Activated CD8-positive, alpha-beta memory T cell treated with anti-CD3 and anti-CD28 coated beads for 36 hours (primary cell): ENCODE results near the gene RPLP2. TPM values are rescaled to one million over a fixed set of nuclear protein-coding genes. Genes with fewer than 3 reads are reported as not detected.

Experiments
- CTCF ChIA-PET: fragments of 350-600 bp; sonication (Branson Sonifier 250); formaldehyde crosslinking; loops from one replicate; lab custom pipeline; 2021; ENCODE audit warnings: antibody characterized with exemption; lab: Charles Lee
- POLR2A ChIA-PET: fragments of 350-600 bp; sonication (Branson Sonifier 250); formaldehyde crosslinking; loops from one replicate; lab custom pipeline; 2021; ENCODE audit warnings: antibody characterized with exemption; lab: Charles Lee
- total RNA-seq, 2 experiments: library from RNA; stranded (reverse); gene quantifications; one replicate each; pipeline ENCODE4 v1.2.3, GENCODE V29; 2021

RPLP2 gene
- total RNA-seq, 2 experiments from 2014 or later, result 2,602 to 2,630 TPM

GRCh38 chr11:787084-787675 is 22.6 kb upstream of the RPLP2 start:
- ChIA-PET POLR2A (interaction anchor here (1.2 kb wide), 1 partner anchor 10 kb away, joined by 4 read pairs; the partner anchor contains the start of gene GATD1), CTCF (no interaction called here)

DNA sequence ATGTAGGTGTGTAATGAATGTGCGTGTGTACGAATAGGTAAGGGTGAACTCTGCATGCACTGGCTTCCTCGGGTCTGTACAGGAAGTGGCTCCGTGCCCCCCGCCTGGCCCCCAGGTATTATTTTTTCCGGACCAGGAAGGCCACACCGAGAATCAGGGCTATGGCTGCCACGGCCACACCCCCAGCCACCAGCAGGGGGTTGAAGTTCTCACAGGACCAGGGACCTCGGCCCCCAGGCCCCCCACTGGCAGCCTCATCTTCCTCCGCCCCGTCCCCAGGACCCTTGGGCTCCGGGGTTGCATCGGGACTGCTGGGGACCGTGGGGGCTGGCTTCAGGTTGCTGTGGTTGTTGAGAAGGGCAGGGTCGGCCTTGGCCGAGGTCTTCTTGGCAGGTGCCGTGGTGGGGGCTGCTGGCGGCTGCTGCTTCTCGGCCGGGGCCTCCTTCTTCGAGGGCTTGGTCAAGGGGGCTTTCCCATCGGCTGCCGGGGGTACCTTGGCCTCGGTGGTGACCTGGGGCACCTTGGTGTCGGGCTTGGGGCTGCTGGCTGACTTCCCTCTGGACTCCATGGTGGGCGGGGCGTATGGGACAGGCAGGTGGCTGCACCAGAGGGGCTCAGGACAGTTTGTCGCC is 21.6 kb upstream of the RPLP2 start:
- POLR2A ChIA-PET, result no interaction called here
- CTCF ChIA-PET, result interaction anchor here (1.1 kb wide), 1 partner anchor 10 kb away, joined by 3 read pairs; no protein-coding TSS in a partner anchor

DNA sequence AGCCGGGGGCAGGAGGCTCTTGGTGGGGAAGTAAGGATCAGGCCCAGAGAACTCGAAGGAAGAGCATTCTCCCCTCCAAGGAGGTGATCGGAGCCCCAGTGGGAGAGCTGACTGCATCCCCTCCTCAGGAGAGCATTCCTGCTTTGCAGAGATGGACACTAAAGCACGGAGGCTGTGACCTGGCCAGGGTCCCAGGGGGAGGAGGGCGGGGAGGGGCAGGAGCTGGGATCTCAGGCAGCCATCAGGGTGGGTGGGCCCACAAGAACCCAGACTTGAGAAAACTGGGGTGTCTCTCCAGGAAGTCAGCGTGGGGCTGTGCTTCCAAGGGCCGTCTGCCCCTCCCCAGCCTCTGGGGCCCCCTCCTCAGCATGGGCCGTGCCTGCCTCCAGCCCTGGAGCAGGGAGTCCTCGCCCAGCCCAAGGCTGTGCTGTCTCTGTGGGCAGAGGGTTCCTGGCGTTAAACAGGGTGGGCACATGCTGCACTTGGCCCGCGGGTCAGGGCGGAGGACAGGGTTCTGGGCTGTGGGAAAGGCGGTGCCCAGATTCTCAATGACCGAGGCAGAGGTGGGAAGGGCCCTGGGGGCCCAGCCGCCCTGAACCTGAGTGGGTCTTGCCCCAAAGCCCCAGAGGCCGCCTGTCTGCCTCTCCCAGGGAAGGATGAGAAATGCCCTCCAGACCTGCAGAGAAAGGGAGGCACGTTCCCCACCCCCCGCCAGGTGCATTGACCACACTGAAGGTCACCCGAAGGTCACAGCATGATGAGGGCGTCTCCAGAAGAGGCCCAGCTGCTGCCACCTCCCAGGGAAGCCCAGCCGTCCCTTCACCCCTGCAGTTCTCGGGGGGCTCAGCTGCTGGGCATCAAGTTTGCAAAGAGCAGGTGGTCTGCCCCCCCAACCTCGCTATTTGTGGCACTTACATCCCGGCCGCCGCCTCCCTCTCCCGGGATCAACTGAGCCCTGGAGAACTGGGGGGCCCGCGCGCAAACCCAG is 20.5 kb upstream of the RPLP2 start:
- POLR2A ChIA-PET, result interaction anchor here (1.0 kb wide), 2 partner anchors 12 to 14 kb away, joined by 3 to 4 read pairs; no protein-coding TSS in a partner anchor
- CTCF ChIA-PET, result interaction anchor here (0.6 to 1.1 kb wide), 2 partner anchors 11 to 14 kb away, joined by 3 read pairs; no protein-coding TSS in a partner anchor

DNA sequence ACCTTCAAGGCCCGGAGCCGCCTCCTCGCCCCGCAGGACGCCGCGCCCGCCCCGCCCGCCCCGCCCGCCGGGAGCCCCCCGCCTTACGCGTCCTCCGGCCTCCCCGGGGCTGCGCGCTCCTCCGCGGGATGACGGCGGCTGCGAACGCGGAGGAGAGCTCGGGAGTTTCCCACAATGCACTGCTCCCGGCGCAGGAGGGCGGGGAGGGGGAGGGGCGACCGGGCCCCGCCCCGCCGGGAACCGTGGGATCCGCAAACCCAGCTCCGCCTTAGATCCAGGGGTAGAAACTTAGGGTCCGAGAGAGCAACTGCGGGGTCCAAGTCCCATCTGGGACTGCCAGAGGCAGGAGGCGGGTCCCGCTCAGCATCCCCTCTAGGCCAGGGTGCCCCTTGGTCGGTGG is 19.8 kb upstream of the RPLP2 start, which contains the start of gene CEND1:
Gene CEND1, minus strand, starts transcription at position 148 of the 400 bp plus-strand sequence. CDS start 1,514 bp downstream, outside the sequence.
- ChIA-PET POLR2A (interaction anchor here (0.6 to 1.0 kb wide), 3 partner anchors 13 to 26 kb away, joined by 3 to 4 read pairs (median 3); no protein-coding TSS in a partner anchor), CTCF (no interaction called here)

- CTCF ChIA-PET, result interaction anchor here (1.2 kb wide), 1 partner anchor 9 kb away, joined by 3 read pairs; no protein-coding TSS in a partner anchor
- POLR2A ChIA-PET, result no interaction called here
Measured at GRCh38 chr11:790721-791564, 18.8 kb upstream of the RPLP2 start.

- ChIA-PET POLR2A (no interaction called here), CTCF (interaction anchor here (1.2 kb wide), 1 partner anchor 10 kb away, joined by 3 read pairs; no protein-coding TSS in a partner anchor)
Measured at GRCh38 chr11:791658-792534, 17.9 kb upstream of the RPLP2 start.

GRCh38 chr11:792535-792821 is 17.3 kb upstream of the RPLP2 start:
- ChIA-PET POLR2A (no interaction called here), CTCF (no interaction called here)

GRCh38 chr11:792873-793272 is 16.9 kb upstream of the RPLP2 start:
- POLR2A ChIA-PET, result interaction anchor here (0.8 kb wide), 1 partner anchor 16 kb away, joined by 3 read pairs; the partner anchor contains the start of gene RPLP2
- CTCF ChIA-PET, result no interaction called here

GRCh38 chr11:793556-793955 is 16.2 kb upstream of the RPLP2 start:
- ChIA-PET POLR2A (interaction anchor here (0.8 to 0.9 kb wide), 2 partner anchors 16 to 17 kb away, joined by 3 read pairs; partner anchors contain the start of genes GATD1 and RPLP2), CTCF (interaction anchor here (1.0 kb wide), 1 partner anchor 13 kb away, joined by 3 read pairs; no protein-coding TSS in a partner anchor)

GRCh38 chr11:794013-794765 is 15.6 kb upstream of the RPLP2 start:
- ChIA-PET CTCF (interaction anchor here (0.5 to 1.0 kb wide), 2 partner anchors 13 to 230 kb away, joined by 3 read pairs; no protein-coding TSS in a partner anchor), POLR2A (interaction anchor here (0.9 kb wide), 1 partner anchor 17 kb away, joined by 3 read pairs; the partner anchor contains the start of gene GATD1)

DNA sequence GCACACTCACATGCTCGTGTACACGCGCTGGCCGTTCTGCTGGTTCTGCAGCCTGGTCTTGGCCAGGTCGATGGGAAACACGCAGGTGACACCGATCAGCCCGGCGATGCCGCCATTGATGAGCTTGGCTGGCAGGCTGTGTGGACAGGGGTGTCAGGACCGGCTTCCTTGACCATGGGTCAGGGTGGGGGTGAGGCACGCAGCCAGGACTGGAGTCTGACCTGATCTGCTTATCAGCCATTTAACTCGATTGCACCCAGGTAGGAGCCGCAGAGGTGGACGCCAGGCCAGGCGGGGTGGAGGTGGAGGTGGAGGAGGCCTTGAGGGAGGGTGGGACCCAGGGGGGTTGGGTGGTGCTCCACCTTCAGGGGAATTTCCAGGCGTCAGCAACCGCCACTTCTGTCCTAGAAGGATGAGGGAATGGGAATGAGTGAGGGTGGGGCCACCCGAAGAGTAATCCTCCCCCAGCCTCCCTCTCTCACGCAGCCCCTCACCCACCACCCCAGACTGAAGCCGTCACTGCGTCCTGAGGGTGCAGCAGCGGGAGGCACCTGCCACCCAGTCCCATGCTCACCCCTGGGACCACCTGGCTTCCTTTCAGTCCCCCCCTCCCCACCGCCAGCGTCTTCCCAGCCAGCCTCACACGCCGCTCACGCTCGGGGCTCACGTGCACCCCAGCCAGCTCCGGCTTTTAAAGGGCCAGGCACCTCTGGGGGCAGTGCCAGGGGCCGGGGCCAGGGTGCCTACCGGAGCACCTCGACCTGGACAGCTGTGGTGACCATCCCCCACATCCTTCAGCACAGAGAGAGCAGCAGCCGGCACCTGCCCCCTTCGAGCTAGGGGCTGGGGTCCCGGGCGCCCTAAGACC is 14.8 kb upstream of the RPLP2 start:
- CTCF ChIA-PET, result interaction anchor here (0.9 kb wide), 1 partner anchor 49 kb away, joined by 3 read pairs; no protein-coding TSS in a partner anchor
- POLR2A ChIA-PET, result interaction anchor here (0.5 kb wide), 1 partner anchor 16 kb away, joined by 5 read pairs; no protein-coding TSS in a partner anchor

DNA sequence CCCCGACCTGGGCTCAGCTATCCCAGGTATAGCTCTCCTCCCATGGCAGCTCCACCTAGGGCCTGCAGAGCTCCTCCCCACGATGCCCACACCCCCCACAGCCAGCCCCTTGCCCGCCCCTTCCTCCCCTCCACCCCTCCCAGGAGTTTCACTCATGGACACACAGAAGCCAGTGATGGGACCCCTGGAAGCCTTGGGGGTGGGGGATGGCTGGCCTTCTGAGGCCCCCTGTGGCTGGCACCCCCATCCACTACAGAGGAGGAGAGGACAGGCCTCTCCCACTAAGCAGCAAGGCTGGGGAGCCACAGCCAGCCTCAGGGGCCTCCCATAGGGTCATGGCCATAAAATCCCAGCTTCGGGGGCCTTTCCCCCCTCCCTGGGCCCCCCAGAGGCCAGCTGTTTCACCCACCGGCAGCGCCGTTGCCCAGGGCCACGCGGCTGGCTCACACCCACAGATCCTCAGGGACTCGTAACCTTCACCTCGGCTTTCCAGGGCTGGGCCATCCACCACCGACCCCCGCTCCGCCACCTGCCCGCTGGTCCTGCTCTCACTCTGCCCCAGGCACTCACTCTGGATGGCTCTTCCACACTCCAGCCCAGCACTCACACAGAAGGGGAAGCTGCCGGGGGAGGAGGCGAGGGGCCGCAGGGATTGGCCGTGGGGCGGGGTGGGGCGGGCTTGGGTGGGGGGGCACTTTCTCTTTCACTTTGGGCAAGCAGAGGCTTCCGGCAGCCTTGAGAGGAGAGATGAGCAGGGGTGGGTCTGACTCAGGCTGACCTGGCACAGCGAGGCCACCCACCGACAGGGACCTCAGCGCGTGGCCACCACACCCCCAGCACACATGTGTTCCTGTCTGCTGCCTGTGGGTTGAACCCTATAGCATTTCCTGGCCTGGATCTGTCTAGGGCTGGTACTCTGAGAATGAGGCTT is 13.9 kb upstream of the RPLP2 start:
- ChIA-PET CTCF (interaction anchor here (0.8 to 2.6 kb wide), 3 partner anchors 19 to 50 kb away, joined by 3 to 10 read pairs (median 4); partner anchors contain the start of gene GATD1), POLR2A (interaction anchor here (0.5 to 0.9 kb wide), 2 partner anchors 15 to 47 kb away, joined by 3 to 5 read pairs; no protein-coding TSS in a partner anchor)

- CTCF ChIA-PET, result interaction anchor here (0.8 to 2.6 kb wide), 2 partner anchors 20 to 29 kb away, joined by 4 to 10 read pairs; partner anchors contain the start of gene GATD1
Measured at GRCh38 chr11:796565-797295, 13.0 kb upstream of the RPLP2 start.

More at GRCh38 chr11:796565-797295, 13.0 kb upstream of the RPLP2 start:
- POLR2A ChIA-PET, result interaction anchor here (0.6 to 0.9 kb wide), 3 partner anchors 13 to 48 kb away, joined by 3 to 4 read pairs (median 3); partner anchors contain the start of gene RPLP2
